Ascending aorta (tissue), 2 donors: Measurements from ENCODE around the gene LRP2. TPM values are rescaled to one million over a fixed set of nuclear protein-coding genes. Genes with fewer than 3 reads are reported as not detected.

Source experiments
- DNase-seq, 2 donors: peaks; one replicate each; pipeline ENCODE4 v3.0.0-alpha.2; 2019; ENCODE audit warnings: low spot score in 2 of 2
- H3K27ac ChIP-seq, 2 donors: fragments of 200-600 bp; sonication (generic); one replicate each; pipeline ENCODE4 v1.5.1; 2016 to 2017; ENCODE audit warnings: mild to moderate bottlenecking in 1 of 2
- H3K27me3 ChIP-seq: fragments of 200-600 bp; sonication (generic); one replicate; pipeline ENCODE4 v1.5.1; 2017
- H3K36me3 ChIP-seq, 2 donors: fragments of 200-600 bp; sonication (generic); one replicate each; pipeline ENCODE4 v1.5.1; 2016
- H3K4me1 ChIP-seq, 2 donors: fragments of 200-600 bp; sonication (generic); one replicate each; pipeline ENCODE4 v1.5.1; 2016 to 2017; ENCODE audit warnings: mild to moderate bottlenecking in 1 of 2
- H3K4me3 ChIP-seq, 2 donors: fragments of 200-600 bp; sonication (generic); one replicate each; pipeline ENCODE4 v1.5.1; 2016 to 2017; ENCODE audit warnings: mild to moderate bottlenecking in 1 of 2
- H3K9me3 ChIP-seq, 2 donors: fragments of 200-600 bp; sonication (generic); one replicate each; pipeline ENCODE4 v1.5.1; 2016
- CTCF ChIP-seq, 3 experiments: fragments of 200-600 bp in 2 of 3; fragments of 450-650 bp in 1 of 3; sonication (generic) in 2 of 3; IDR thresholded peaks; one replicate each; pipeline ENCODE4 v1.5.1; 2016 to 2019; ENCODE audit warnings: antibody characterized with exemption in 3 of 3, mild to moderate bottlenecking in 1 of 3, moderate library complexity in 1 of 3
- intact Hi-C: fragments of 100-400 bp; cut with DNase I; formaldehyde crosslinking; loops from one replicate; pipeline ENCODE4 v1.15.1; 2023
- total RNA-seq: library from RNA; depleted of rRNA; stranded (reverse); fragments of >200 nt; gene quantifications from one replicate; pipeline ENCODE4 v1.1.0, GENCODE V29; 2016

The LRP2 gene
- total RNA-seq, 1 donor from 2014 or later = not detected

GRCh38 chr2:169290433-169290832 lies 71.9 kb downstream of the LRP2 start:
- H3K27ac ChIP-seq = no peak overlapping the region

DNA sequence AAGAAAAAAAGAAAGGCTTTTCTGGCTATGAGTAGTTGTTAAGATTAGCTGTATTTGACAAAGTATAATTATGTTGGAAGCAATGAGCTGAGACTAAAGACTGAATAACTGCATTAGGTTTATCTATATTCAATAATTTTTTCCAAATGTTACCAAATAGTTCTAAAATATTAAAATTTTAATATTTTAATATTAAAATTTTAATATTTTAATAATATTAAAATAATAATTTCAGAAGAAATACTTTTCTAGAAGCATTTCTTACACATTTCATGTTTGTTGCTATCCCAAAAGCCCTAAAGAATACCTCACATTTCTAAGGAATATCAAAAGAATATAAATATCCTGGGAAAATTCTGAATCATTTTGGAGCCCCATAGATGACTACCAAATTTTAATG lies 74.7 kb downstream of the LRP2 start:
- H3K4me3 ChIP-seq = no peak overlapping the region
- no peak overlapping the region for H3K27ac ChIP-seq
- H3K4me1 ChIP-seq = no peaks in the 10 kb centered on the region
- H3K9me3 ChIP-seq = no peaks in the 10 kb centered on the region
- DNase-seq = no peak
- no peaks in the 10 kb centered on the region for H3K36me3 ChIP-seq
- intact Hi-C loops = no loop called here
- no peak for TF ChIP-seq CTCF (IDR thresholded peaks at IDR 0.05)
- H3K27me3 ChIP-seq = no peaks in the 10 kb centered on the region

More at GRCh38 chr2:169290433-169290832, 71.9 kb downstream of the LRP2 start:
- no peak for DNase-seq
- Histone ChIP-seq H3K27me3 (no peaks in the 10 kb centered on the region), H3K4me3 (no peak overlapping the region), H3K9me3 (no peaks in the 10 kb centered on the region), H3K4me1 (no peaks in the 10 kb centered on the region), H3K36me3 (no peaks in the 10 kb centered on the region)
- TF ChIP-seq CTCF (IDR thresholded peaks at IDR 0.05) = no peak
- intact Hi-C loops = no loop called here

DNA sequence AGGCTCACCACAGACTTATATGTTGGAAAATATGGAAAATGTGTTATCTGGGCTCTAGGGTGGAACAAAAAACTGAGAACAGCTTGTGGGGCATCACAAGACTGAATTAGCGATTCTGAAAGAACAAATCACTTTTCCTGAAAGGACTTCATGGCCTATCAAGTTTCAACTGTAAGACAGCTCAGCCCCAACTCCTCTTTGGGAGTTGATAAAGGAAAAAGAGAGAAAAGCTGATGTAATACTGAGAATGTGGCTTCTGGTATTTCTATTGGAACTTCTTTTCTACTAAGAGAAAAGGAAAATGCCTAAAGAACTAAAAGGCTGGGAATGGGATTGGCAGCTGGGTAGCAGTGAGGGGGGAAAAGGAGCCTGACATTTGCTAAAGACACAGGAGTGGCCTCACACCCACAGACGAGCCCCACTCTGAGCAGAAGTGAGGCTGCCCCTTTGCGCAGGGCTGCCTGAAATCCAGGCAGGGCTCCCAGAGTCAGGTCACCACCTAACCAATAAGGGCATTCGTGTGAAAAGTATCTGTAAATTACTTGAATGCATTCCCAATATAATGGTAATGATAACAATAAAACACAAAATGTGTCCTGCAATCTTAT lies 75.6 kb downstream of the LRP2 start:
- H3K27ac ChIP-seq = no peak overlapping the region
- no peak for DNase-seq
- H3K9me3 ChIP-seq = no peaks in the 10 kb centered on the region
- no peaks in the 10 kb centered on the region for H3K36me3 ChIP-seq
- no peak overlapping the region for H3K4me3 ChIP-seq
- no peaks in the 10 kb centered on the region for H3K4me1 ChIP-seq
- no peaks in the 10 kb centered on the region for H3K27me3 ChIP-seq
- no peak for TF ChIP-seq CTCF (IDR thresholded peaks at IDR 0.05)
- intact Hi-C loops = no loop called here

GRCh38 chr2:169285531-169286235 lies 76.7 kb downstream of the LRP2 start:
- H3K4me1 ChIP-seq = no peaks in the 10 kb centered on the region
- H3K27ac ChIP-seq = no peak overlapping the region
- TF ChIP-seq CTCF (IDR thresholded peaks at IDR 0.05) = no peak
- H3K27me3 ChIP-seq = no peaks in the 10 kb centered on the region
- H3K9me3 ChIP-seq = no peaks in the 10 kb centered on the region
- no peaks in the 10 kb centered on the region for H3K36me3 ChIP-seq
- DNase-seq = no peak
- intact Hi-C loops = no loop called here
- H3K4me3 ChIP-seq = no peak overlapping the region

DNA sequence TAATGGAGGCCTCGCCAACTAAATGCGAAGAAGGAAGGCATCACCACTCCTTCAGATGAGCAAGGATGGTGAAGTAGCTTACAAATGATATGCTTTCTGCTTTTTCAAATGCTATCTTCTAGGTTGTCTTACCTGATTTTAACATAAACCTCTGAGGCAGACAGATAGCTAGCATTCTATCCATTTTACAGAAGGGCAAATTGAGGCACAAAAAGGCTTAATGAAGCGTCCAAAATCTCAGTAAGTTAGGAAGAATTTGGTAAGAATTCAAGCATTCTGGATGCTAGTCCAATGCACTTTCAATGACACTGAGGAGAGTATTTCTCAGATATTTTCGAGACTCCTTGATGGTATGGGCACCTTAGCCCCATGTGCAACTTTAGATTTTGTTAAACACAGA lies 81.8 kb downstream of the LRP2 start:
- intact Hi-C loops = no loop called here

More for the DNA sequence above, 81.8 kb downstream of the LRP2 start:
- Histone ChIP-seq H3K9me3 (no peaks in the 10 kb centered on the region), H3K4me1 (no peaks in the 10 kb centered on the region), H3K4me3 (no peak overlapping the region), H3K36me3 (no peaks in the 10 kb centered on the region), H3K27ac (no peak overlapping the region), H3K27me3 (no peaks in the 10 kb centered on the region)
- TF ChIP-seq CTCF (IDR thresholded peaks at IDR 0.05) = no peak
- DNase-seq = no peak
